HEK293T (cell line): ENCODE results near the gene MRPL19.

Experiments
- CTCF ChIA-PET: fragments of 350-600 bp; formaldehyde crosslinking; extraction: SDS; loops from one replicate; lab custom pipeline; 2021; ENCODE audit warnings: antibody characterized with exemption, inconsistent platforms; lab: Yijun Ruan, JAX
- POLR2A ChIA-PET: fragments of 350-600 bp; formaldehyde crosslinking; extraction: SDS; loops from one replicate; lab custom pipeline; 2020; ENCODE audit warnings: antibody characterized with exemption, inconsistent platforms; lab: Yijun Ruan, JAX
- DNase-seq: peaks from one replicate; pipeline ENCODE4 v3.0.0; 2012; ENCODE audit warnings: mixed read lengths; ENCODE audit errors: extremely low spot score
- ARNT ChIP-seq: fragments of 450-650 bp; IDR thresholded peaks from 2 replicates; pipeline ENCODE4 v1.6.1; 2017; ENCODE audit warnings: mild to moderate bottlenecking
- BHLHE40 ChIP-seq: fragments of 450-650 bp; IDR thresholded peaks from 2 replicates; pipeline ENCODE4 v1.6.1; 2016; ENCODE audit warnings: mild to moderate bottlenecking, moderate library complexity, borderline replicate concordance
- CTBP1 ChIP-seq: fragments of 450-650 bp; IDR thresholded peaks from 2 replicates; pipeline ENCODE4 v1.6.1; 2016; ENCODE audit warnings: borderline replicate concordance
- ELF4 ChIP-seq: fragments of 450-650 bp; IDR thresholded peaks from 2 replicates; pipeline ENCODE4 v1.6.1; 2017; ENCODE audit warnings: antibody characterized with exemption
- FOXA1 ChIP-seq: fragments of 450-650 bp; IDR thresholded peaks from 2 replicates; pipeline ENCODE4 v1.6.1; 2016; ENCODE audit warnings: mild to moderate bottlenecking
- FOXK2 ChIP-seq: fragments of 450-650 bp; IDR thresholded peaks from 2 replicates; pipeline ENCODE4 v1.6.1; 2016; ENCODE audit warnings: mild to moderate bottlenecking
- FOXM1 ChIP-seq: fragments of 450-650 bp; IDR thresholded peaks from 2 replicates; pipeline ENCODE4 v1.6.1; 2017; ENCODE audit warnings: mild to moderate bottlenecking, borderline replicate concordance
- HDGF ChIP-seq: fragments of 450-650 bp; IDR thresholded peaks from 2 replicates; pipeline ENCODE4 v1.6.1; 2017; ENCODE audit warnings: antibody characterized with exemption, borderline replicate concordance
- L3MBTL2 ChIP-seq: fragments of 450-650 bp; conservative IDR thresholded peaks from 2 replicates; pipeline ENCODE4 v1.6.1; 2016; ENCODE audit warnings: mild to moderate bottlenecking
- LEF1 ChIP-seq: fragments of 450-650 bp; IDR thresholded peaks from 2 replicates; pipeline ENCODE4 v1.6.1; 2017; ENCODE audit warnings: mild to moderate bottlenecking, borderline replicate concordance
- NFRKB ChIP-seq: fragments of 450-650 bp; IDR thresholded peaks from 2 replicates; pipeline ENCODE4 v1.6.1; 2016; ENCODE audit warnings: mild to moderate bottlenecking, moderate library complexity
- SP1 ChIP-seq: fragments of 450-650 bp; IDR thresholded peaks from 2 replicates; pipeline ENCODE4 v1.6.1; 2017
- SUZ12 ChIP-seq: fragments of 450-650 bp; IDR thresholded peaks from 2 replicates; pipeline ENCODE4 v1.6.1; 2016; ENCODE audit warnings: mild to moderate bottlenecking
- TARDBP ChIP-seq: fragments of 450-650 bp; IDR thresholded peaks from 2 replicates; pipeline ENCODE4 v1.6.1; 2016
- ZNF384 ChIP-seq: fragments of 450-650 bp; IDR thresholded peaks from 2 replicates; pipeline ENCODE4 v1.6.1; 2016
- TF ChIP-seq, protein P1 (sequence below): fragments of 450-650 bp; IDR thresholded peaks from 2 replicates; pipeline ENCODE4 v1.6.1; 2016

The MRPL19 gene

DNA sequence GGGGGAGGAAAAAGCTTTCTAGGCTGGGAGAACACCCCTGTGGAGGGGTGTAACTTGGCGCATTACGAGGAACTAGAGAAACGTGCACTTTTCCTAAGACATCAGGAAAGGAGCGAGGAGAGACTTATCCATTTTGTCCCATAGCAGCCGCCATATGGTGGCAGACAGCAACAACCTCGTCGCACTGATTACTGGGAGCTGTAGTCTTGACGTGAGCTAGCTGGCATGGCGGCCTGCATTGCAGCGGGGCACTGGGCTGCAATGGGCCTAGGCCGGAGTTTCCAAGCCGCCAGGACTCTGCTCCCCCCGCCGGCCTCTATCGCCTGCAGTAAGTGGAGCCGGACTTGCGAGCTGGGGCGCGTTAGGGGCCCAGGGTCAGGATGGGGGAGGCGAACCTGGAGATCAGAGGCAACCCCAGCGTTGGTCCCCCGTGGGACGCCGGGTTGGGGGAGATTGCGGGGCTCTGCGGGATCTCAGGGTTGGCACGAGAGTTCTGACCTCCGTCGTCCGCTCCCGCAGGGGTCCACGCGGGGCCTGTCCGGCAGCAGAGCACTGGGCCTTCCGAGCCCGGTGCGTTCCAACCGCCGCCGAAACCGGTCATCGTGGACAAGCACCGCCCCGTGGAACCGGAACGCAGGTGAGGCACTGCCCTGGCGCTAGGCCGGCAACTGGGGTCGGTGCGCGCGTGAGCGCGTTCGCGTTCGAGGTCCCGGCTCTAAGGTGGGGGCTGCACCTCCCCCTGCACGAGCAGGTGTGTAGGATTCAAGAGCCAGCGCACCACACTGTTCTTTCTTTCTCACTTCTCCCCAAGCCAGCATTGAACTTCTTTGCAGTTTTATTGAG lies at the start of gene MRPL19:
TSS of gene MRPL19 (plus strand) at position 201 of the 843 bp plus-strand sequence. CDS start at position 226, 25 bp downstream.
- DNase-seq = peak; percentile 89
- TF ChIP-seq SUZ12 = no peak
- TF ChIP-seq ELF4 = peak; percentile 21; the same call in 1 of the 2 replicates
- peak; percentile 58; the same call in 1 of the 2 replicates for TF ChIP-seq FOXK2
- TF ChIP-seq CTBP1 = no peak
- no peak for TF ChIP-seq FOXM1
- TF ChIP-seq L3MBTL2 = peak; percentile 19
- no peak for TF ChIP-seq ZNF384
- TF ChIP-seq SP1 = no peak
- TF ChIP-seq TARDBP = no peak
- TF ChIP-seq, protein P1, sequence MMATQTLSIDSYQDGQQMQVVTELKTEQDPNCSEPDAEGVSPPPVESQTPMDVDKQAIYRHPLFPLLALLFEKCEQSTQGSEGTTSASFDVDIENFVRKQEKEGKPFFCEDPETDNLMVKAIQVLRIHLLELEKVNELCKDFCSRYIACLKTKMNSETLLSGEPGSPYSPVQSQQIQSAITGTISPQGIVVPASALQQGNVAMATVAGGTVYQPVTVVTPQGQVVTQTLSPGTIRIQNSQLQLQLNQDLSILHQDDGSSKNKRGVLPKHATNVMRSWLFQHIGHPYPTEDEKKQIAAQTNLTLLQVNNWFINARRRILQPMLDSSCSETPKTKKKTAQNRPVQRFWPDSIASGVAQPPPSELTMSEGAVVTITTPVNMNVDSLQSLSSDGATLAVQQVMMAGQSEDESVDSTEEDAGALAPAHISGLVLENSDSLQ = no peak; the same call in 1 of the 2 replicates
- TF ChIP-seq HDGF = no peak; the same call in 1 of the 2 replicates
- TF ChIP-seq NFRKB = peak; percentile 43; the same call in 1 of the 2 replicates
- TF ChIP-seq BHLHE40 = no peak
- TF ChIP-seq ARNT = no peak
- ChIA-PET POLR2A (interaction anchor here (0.7 to 2.0 kb wide), 5 partner anchors 9 to 1204 kb away, joined by 3 to 13 read pairs (median 4); partner anchors contain the start of gene GCFC2), CTCF (no interaction called here)

DNA sequence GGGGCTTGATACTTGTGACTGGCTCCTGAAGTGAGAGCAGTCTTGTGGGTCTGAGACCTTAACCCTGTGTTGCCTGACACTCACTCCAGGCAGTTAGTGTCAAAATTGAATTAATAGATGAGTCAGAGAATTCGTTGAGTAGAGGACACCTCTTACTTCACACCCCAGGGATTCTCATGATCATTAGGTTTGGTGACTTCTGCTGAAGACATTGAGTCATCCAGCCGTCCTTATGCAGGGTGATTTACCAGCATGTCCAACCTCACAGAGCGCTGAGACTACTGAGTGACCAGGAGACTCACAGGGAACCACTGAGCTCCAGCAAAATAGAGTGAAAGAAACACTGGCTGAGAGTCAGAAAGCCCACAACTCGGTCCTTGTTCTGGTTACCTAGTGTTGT lies 49.8 kb upstream of the MRPL19 start:
- ChIA-PET CTCF (interaction anchor here (0.7 to 1.2 kb wide), 3 partner anchors 35 to 121 kb away, joined by 3 to 4 read pairs (median 3); no protein-coding TSS in a partner anchor), POLR2A (no interaction called here)
- no peak for DNase-seq
- no peak for TF ChIP-seq NFRKB
- TF ChIP-seq, protein P1 = no peak
- TF ChIP-seq LEF1 = no peak
- TF ChIP-seq SP1 = no peak
- no peak for TF ChIP-seq ARNT
- no peak for TF ChIP-seq HDGF
- no peak for TF ChIP-seq FOXM1
- no peak for TF ChIP-seq ZNF384

DNA sequence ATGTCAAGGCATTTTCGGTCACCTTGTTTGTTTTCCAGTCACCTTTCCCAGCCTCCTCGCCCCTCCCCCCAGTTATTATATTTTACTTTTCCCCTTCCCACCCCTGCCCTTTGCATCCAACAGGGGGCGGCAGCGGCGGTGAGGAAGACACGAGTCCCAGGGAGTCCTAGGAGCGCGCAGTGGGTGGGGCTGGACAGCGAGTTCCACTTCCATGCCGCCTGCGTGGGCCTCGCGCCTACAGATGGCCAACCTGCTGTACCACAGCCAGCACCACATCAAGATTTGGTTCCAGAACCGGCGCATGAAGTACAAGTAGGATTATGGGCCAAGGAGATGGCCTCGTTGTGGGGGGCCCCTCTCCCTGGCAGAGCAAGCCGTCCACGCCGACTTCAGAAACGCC lies 48.6 kb upstream of the MRPL19 start:
- POLR2A ChIA-PET = no interaction called here
- TF ChIP-seq HDGF (no peak), FOXK2 (no peak), SUZ12 (no peak), ARNT (no peak), NFRKB (no peak), CTBP1 (no peak), L3MBTL2 (no peak), BHLHE40 (no peak), LEF1 (no peak), ELF4 (no peak), TARDBP (no peak)
- TF ChIP-seq, protein P1 = no peak
- CTCF ChIA-PET = no interaction called here
- DNase-seq = no peak

DNA sequence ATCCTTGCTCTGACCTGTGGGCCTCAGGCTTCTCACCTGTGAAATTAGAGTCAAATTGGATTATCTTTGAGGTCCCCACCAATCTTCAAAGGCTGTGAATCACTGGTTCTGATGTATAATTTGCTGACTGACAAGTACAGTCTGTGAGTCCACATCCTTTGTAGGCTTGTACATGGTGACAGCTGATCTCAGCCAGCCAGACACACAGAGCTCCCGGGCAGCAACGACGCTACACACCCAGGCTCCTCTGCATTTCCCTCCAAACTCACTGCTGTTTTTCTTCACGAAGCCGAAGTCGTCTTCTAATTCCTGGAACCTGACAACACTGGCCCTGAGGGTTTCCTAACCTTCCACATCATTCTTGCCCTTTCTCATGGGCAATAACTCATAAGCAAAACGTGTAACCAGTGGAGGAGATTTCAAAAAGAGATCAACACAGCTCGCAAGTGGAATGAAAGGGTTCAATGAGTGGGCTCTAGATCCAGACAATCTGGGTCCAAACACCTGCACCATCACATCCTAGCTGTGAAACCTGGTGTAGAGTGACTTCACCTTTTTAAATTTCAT lies 47.9 kb upstream of the MRPL19 start:
- no peak for DNase-seq
- no peak for TF ChIP-seq SUZ12
- TF ChIP-seq NFRKB = no peak
- TF ChIP-seq, protein P1 = no peak
- TF ChIP-seq ARNT = no peak
- no peak for TF ChIP-seq CTBP1
- no peak for TF ChIP-seq L3MBTL2
- TF ChIP-seq TARDBP = no peak
- no peak for TF ChIP-seq FOXK2
- TF ChIP-seq LEF1 = no peak
- TF ChIP-seq FOXM1 = no peak
- TF ChIP-seq ELF4 = no peak
- no peak for TF ChIP-seq BHLHE40
- TF ChIP-seq ZNF384 = no peak
- no peak for TF ChIP-seq SP1
- no peak for TF ChIP-seq FOXA1
- no peak for TF ChIP-seq HDGF
- ChIA-PET CTCF (no interaction called here), POLR2A (no interaction called here)

DNA sequence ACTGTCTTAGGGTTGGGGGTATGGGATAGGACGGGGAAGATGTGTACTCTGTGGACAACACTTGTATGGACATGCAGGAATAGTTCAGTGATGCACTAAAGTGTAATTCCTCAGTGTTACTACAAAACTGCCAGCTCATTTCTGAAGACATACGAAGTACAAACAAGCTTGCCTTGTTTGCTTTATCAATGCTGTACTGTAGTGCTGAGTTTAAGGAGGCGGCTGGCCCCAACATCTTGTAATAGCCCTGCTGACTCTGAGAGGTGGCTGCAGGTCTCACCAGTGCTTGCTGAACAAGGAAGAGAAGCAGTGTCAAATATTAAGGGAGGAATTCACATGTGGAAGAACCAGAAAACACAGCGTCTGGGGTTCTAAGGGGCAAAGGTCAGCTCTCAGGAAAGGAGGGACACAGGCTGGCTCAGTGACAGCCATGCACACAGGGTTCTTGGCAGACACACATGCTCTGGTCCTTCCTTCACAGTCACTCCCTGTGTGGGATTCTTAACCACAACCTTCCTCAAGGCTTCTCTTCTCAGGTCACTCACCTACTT lies 46.0 kb upstream of the MRPL19 start:
- no peak for DNase-seq
- POLR2A ChIA-PET = no interaction called here
- TF ChIP-seq FOXM1 = no peak
- no peak for TF ChIP-seq HDGF
- no peak for TF ChIP-seq TARDBP
- no peak for TF ChIP-seq ELF4
- no peak for TF ChIP-seq LEF1
- no peak for TF ChIP-seq ZNF384
- no peak for TF ChIP-seq CTBP1
- TF ChIP-seq SUZ12 = no peak
- CTCF ChIA-PET = no interaction called here
